NCI-H510A (cell line): ENCODE measurements around the gene CACNG4.
"Not testable (repeated sequence)": the region's sequence is repeated elsewhere in the genome, so short reads cannot be mapped to it uniquely, and the experiment has no call there.

Experiments
- DNase-seq: peaks from one replicate; lab custom pipeline; 2025; lab: John Stamatoyannopoulos, UW

CACNG4 gene

GRCh38 chr17:66964930-66965800 is 658 bp downstream of the CACNG4 start:
- no peak for DNase-seq

DNA sequence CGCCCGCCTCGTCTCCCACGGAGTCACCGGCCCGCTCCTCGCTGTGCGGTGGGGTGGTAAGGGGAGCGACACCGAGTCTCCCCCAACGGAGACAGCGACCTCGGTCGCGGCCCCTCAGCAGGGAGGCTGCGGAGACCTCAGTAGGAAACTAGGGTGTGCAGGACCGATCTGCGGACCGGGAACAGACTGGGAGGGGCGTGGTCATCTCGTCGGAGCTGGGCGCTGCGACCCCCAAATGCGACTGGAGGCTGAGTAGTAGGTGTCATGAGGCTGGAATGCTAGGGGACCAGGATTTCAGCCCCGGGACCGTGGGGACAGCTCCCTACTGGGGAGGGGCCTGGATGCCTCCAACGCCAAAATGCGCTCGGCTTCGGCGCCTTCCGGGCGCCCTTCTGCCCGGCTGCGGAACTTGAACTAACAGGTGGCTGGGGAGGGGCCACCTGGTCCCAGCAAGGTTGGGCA is 1.3 kb downstream of the CACNG4 start:
- DNase-seq, result no peak

GRCh38 chr17:66966298-66966697 is 1.8 kb downstream of the CACNG4 start:
- no peak for DNase-seq

GRCh38 chr17:66966704-66967418 is 2.4 kb downstream of the CACNG4 start:
- DNase-seq, result no peak

DNA sequence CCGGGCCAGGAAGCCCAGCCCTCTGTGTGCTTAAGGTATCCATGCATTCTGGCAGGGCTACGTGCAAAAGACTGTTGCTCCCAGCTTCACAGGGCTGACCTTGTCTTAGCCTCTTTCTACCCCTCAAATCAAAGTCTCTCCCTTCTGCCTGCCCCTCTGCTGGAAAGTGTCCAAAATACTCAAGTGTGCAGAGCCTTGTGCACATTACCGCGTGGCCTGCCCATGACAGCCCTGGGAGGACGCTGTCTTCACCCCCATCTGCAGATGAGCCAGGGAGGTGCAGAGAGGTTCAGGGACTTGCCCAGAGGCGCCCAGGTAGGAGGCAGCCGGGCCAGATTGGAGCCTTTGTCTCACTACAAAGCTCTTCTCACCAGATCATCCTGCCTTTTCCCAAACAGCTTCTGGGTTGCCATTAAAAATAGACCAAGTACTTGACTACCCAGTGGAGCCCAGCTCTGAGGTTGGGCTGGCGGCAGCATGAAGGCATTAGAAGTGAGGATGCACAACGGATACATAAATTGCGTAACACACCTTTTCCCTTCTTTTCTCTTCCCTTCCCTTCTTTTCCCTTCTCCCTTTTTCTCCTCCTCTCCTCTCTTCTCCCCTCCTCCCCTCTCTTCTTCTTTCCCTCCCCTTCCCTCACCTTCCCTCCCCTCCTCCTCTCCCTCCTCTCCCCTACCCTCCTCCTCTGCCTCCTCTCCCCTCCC is 3.5 kb downstream of the CACNG4 start:
- DNase-seq, result no peak

GRCh38 chr17:66968916-66969315 is 4.4 kb downstream of the CACNG4 start:
- DNase-seq, result no peak

DNA sequence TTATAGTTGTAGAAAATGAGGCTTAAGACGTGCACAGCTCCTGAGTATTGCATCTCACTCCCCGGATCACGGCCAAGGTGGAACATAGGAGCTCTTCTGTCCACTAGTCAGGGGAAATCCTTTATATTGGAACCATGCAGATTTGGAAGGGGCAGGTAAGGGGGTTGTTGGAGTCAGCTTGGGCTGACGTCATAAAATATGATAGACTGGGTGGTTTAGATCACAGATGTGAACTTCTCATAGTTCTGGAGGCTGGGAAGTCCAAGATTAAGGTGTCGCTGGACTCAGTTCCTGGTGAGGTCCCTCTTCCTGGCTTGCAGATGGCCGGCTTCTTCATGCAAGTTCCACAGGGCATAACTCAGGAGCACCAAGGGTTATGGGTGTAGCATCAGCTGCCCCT is 5.6 kb downstream of the CACNG4 start:
- no peak for DNase-seq

DNA sequence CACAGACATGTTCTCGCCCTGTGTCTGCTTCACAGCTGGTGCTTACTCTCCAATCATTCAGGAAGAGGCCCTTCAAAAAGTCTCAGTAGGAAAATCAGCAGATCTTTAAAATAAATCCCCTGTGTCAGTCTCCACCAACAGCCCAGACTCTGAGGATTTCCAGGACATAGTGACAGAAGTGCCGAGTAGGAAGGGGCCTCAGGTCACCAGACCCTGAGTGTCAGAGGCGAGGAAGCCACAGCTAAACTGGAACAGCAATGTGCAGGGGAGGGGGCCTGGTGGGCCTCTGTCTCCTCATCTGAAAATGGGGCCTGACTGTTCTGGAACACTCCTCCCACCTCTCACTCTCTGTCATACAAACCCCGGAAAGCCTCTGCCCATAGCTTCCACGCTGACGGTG is 6.3 kb downstream of the CACNG4 start:
- no peak for DNase-seq

- no peak for DNase-seq
Observed at GRCh38 chr17:66971264-66971663, 6.8 kb downstream of the CACNG4 start.

GRCh38 chr17:66971730-66972441 is 7.4 kb downstream of the CACNG4 start:
- DNase-seq, result no peak

DNA sequence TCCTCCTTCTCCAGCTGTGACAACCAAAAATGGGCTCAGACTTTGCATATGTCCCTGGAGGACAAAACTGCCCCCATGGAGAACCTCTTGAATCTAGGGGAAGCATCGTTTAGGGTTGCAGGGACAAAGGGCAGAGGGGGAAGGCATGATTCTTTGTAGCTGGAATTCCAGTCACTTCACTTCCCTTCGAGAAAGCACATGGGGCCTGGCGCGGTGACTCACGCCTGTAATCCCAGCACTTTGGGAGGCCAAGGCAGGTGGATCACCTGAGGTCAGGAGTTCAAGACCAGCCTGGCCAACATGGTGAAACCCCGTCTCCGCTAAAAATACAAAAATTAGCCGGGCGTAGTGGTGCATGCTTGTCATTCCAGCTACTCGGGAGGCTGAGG is 7.9 kb downstream of the CACNG4 start:
- not testable (repeated sequence) for DNase-seq

GRCh38 chr17:66975188-66975587 is 10.7 kb downstream of the CACNG4 start:
- no peak for DNase-seq

DNA sequence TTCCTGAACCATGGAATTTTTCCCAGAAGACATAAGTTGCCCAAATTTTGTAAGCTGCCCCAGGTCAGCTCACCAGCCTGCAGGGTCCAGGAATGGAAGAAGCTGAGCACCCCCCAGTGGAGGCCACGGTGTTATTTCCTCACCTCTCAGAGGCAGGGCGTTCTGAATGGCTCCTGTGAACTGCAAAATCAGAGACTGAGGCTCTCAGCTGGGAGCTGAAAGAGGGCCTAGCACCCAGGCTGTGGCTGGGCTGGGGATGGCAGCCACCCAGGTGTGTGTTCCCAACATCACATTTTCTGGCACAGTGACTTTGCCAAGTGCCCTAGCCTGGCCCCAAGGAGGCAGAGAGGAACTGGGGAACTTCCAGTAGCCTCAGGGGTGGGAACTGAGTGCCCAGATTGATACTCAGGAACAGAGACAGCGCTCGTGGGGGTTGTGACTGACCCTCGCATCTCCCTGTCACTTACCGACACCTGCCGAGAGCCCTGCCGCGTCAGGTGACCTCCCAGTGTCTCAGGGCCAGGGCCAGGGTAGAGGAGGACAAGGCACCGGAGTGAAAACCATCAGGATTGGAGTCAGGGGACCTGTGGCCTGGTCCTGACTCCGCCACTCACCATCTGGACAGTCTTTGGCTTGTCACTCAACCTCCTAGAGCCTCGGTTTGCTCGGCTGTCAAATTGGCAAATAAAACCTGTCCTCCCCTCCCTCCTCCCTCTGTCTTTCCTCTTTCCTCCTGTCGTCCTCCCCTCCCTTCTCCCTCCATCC is 11.3 kb downstream of the CACNG4 start:
- DNase-seq, result no peak

DNA sequence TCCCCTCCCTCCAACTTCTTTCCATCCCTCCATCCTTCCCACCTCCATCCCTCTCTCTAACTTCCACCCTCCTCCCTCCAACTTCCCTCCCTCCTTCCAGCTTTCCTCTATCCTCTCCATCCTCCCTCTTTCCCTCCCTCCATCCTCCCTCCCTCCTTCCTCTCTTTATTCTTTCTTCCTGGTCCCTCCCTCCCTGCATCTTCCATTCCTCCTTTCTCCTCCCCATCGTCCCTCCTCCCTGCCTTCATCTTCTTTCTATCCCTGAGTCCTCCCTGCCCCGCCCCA is 11.8 kb downstream of the CACNG4 start:
- no peak for DNase-seq

DNA sequence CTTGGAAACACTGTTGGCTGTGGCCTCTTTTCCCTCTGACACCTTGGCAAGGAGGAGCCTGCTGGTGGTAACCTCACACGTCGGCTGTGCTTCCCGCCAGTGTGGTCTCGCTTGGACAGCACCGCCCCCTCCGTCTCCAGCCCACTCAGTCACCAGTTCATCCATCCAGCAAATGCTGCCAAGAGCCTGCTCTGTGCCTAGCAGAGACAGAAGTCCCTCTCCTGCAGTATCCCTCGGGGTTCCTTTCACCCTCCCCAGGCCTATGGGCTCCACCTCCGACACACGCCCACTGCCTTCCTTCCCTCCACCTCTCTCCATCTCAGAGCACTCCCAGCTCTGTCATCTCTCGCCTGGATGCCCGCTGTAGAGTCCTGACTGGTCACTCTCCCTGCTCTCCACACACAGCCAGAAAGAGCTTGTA is 12.3 kb downstream of the CACNG4 start:
- no peak for DNase-seq

DNA sequence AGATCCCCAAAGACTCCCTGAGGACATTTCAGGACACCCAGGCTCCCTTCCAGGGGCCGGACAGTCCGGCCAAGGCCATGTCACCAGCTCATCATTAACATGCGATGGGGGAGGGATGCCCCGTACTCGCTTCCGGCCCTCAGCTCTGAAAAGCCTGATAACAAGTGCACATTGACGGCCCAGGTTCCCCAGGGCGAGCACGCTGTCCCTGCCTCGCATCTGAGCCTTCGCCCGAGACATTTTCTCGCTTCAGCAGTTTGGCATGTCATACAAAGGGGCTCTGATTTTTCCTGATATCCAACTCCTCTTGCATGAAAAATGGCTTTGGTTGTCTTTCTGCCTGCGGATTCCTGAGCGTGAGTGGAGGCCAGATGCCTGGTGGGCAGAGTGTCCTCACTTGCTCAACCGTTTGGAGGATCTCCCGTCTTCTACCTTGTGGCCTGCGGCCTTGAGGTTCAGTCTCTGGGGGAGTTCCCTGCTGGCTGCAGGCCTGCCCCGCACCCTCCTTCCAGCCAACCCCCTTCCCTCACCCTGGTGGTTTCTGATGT is 14.1 kb downstream of the CACNG4 start:
- DNase-seq, result no peak

DNA sequence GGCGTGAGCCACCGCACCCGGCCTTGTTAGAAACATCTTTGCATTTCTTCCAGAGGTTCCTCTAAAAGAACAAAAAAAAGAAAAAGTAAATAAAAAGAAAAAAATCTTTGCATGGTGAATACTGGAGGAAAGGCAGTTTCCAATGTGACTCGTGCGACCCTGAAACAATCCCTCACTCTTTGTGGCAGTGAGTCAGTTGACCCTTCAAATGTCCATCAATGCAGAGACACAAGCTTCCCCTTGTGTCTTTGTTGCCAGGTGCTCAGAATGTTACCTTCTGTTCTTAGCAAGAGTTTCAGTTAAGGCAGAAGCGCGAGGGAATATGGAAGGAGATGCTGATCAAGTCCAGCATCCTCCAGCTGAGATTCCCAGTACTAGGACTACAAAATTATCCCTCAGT is 16.4 kb downstream of the CACNG4 start:
- DNase-seq, result no peak

GRCh38 chr17:66981983-66982508 is 17.5 kb downstream of the CACNG4 start:
- DNase-seq, result no peak

GRCh38 chr17:66983414-66984021 is 19.0 kb downstream of the CACNG4 start:
- DNase-seq, result no peak

- DNase-seq, result no peak
Observed at GRCh38 chr17:66984730-66985129, 20.2 kb downstream of the CACNG4 start.
